Retina (tissue), 1 donor: Measurements from ENCODE around the gene FNBP1.
A peak's percentile ranks its signal among the peaks of the same experiment; 100 is the strongest.
"Not testable (repeated sequence)": the region's sequence is repeated elsewhere in the genome, so short reads cannot be mapped to it uniquely, and the experiment has no call there.

Experiments
- DNase-seq: peaks from one replicate; pipeline ENCODE4 v3.0.0-alpha.2; 2016

The FNBP1 gene

DNA sequence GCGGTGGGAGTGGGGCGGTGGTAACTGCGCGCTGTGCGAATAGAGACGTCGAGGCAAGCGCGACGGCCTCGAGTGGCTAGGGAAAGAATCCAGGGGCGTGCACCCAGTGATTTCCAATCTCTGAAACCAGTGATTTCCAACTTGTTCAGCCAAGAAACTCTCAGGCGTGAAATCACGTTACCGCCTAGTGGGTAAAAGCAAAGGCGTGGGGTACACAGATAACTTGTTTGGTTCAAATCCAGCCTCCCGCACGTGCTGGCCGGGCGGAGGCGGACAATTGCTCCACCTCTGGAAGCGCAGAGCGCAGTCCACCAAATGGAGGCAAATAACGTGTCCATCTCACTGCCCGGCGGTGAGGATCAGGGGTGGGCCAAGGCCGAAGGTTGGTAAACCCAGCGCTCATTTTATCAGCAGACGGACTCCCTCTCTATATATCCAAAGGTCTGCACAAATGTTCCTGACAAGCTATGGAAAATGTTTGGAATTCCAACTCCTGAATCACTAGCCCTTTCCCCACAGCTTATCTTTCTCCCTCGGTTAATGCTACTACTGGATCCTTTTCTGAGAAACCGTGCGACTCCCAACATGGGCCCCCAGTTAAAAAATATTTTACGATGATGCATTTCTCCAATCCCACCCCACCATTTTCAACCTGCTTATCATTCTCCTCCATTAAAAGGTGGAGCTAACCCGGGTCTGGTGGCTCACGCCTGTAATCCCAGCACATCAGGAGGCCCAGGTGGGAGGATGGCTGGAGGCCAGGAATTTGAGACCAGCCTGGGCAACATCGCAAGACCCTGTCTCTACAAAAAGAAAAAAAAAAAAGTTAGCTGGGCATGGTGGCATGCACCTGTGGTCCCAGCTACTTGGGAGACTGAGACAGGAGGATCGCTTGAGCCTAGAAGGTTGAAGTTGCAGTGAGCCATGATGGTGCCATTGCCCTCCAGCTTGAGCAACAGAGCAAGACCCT, 950 bp upstream of the FNBP1 start:
- DNase-seq = no peak

DNA sequence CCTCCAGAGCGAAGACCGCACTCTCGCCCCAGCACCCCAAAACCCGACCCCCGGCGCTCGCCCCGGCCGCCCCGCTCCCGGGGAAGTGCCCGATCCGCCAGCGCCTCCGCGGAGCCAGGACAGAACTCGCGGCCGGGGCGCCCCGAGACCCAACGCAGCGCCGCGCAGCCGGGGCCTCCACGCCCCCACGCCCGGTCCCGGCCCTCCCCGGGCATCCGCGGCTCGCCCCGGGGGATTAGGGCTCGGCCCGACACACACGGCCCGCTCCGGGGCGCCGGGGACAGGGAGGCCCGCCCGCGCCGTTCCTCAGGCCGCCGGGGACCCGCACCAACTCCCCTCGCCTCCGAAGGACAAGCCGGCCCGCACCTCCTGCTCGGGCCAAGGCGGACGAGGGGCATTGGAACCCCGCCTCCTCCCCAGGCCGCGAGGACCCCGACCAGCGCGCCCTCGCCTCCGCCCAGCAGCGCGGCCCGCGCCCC, 544 bp downstream of the FNBP1 start:
- DNase-seq = no peak

DNA sequence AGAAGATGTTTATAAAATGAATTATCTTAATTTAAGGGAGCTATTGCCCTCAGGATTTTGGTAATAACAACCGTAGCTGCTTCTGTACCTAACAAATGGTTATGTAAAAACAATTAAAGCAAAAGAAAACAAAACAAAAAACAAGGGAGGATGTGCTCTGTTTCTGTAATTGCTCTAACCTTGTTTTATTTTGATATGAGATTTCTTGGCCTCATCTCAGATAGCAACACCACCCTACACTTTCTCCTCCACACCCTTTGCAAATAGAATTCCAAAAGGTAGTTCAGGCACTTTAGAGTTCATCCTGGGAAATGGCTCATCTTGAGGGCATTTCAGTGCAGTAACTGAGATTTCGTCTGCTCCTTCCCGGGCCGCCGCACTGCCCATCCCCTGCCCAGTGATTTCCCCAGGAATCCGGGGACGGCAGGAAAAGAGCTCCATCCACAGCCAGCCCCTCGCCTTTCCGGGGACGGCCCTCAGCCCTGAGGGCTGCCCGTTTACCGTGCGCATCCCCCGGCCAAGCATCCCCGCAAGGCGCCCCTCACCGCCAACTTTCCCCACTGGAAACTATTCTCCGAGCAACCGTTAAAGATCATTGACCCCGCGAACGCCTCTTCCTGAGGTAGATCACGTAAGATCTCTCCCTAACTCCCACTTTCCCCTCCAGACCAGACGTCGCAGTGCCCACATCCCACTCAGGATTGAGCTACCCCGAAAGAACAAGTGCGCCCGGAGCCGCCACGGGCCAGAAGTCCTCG, 1.2 kb downstream of the FNBP1 start:
- DNase-seq = peak; percentile 69

DNA sequence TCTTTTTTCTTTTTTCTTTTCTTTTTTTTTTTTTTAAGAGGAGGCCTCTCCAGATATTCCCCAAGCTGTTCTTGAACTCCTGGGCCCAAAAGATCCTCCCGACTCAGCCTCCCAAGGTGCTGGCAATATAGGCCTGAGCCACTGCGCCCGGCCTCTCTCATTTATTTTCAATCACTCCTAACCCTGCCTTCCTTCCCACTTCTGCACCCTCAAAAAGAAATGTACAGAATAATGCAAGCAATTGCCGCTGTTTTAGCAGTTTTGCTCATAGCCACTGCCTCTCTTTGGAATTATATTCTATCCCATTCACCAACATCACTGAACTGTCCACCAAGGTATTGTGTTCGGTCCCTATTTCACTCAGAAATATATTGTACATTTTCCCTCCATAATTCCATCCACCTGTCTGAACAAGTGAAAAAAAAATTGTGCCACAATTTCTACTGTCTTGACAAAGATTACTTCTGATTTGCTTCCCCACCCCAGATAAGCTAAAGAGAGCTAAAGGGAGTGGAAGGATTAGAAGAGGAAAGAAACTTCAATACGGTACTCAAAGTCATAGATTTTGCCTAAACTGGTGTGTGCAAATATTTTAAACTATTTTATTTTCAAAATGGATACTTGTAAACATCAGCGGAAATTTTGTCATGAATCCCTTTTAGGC, 1.9 kb downstream of the FNBP1 start:
- DNase-seq = no peak

DNA sequence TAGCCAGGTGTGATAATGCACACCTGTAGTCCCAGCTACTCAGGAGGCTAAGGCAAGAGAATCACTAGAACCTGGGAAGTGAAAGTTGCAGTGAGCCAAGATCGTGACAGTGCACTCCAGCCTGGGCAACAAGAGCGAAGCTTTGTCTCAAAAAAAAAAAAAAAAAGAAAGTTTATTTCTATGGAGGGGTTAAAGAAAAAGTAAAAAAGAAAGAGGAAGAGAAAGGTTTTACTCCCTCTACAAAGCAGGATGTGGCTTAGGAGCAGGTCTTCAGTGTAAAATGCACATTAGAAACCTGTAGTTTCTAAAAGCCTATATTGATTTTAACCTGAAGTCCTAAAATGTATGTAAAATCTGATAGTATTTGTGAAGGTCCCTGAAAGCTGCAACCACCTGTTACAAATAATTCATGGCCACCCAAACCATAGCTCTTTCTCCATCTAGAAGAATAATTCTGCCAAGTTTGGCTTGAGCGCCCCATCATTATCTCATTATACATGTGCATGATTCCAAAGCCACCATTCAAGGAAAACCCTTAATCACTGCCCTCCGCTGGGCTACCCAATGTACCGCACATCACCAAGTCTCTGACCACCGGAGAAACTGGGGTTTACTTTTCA, 3.4 kb downstream of the FNBP1 start:
- no peak for DNase-seq

DNA sequence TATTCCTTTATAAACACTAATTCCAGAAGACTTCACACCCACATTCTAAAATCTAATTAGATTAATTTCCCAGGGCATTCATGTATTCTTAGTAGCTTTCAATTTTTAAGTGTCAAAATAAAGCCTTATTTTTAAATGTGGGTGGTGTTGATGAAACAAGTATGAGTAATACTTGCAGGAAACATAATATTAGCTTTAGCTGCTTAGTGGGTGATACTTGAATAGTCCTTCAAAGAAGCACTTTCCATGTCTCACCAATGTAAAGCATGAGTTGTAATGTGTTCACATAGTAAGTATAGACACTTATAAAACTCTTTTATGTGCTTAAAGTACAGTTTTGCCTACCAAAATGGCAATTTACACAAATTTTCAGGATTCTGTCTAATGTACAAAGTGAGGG, 6.9 kb downstream of the FNBP1 start:
- no peak for DNase-seq

DNA sequence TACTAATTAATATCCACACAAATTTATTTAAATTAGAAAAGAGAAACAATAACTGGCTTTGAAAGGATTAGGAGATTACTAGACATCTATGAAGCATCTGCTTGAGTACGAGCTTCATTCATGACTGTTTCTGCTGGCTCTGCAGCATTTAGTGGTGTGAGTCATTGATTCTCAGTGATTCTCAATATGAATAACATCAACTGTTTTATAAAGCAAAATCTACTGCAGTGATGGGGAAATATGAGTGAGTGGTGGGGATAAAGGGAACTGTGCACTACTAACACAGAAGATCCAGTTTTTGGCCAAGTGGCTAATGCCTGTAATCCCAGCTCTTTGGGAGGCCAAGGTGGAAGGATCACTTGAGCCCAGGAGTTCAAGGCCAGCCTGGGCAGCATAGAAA, 8.4 kb downstream of the FNBP1 start:
- DNase-seq = no peak

DNA sequence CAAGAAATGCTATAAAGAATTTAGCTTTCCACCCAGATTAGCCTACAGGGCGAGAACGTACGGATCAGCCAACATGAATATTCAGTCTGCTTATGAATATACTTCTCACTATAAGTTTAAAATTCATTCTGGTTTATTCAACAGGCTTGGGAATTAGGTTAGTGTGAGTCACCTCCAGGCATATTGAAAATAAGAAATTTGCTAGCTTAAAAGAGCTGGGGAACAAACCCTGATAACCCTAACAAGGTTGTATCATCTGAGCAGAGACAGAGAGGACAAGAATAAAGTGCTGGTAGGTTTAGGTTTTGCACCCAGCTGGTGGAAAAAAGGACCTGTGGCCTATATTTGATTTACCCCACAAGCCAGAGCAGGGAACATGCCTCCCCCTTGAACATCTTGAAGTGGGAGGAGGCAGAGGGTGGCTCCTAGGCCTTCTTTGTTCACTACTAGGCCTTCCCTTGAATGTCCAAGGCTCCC, 12.3 kb downstream of the FNBP1 start:
- DNase-seq = no peak

DNA sequence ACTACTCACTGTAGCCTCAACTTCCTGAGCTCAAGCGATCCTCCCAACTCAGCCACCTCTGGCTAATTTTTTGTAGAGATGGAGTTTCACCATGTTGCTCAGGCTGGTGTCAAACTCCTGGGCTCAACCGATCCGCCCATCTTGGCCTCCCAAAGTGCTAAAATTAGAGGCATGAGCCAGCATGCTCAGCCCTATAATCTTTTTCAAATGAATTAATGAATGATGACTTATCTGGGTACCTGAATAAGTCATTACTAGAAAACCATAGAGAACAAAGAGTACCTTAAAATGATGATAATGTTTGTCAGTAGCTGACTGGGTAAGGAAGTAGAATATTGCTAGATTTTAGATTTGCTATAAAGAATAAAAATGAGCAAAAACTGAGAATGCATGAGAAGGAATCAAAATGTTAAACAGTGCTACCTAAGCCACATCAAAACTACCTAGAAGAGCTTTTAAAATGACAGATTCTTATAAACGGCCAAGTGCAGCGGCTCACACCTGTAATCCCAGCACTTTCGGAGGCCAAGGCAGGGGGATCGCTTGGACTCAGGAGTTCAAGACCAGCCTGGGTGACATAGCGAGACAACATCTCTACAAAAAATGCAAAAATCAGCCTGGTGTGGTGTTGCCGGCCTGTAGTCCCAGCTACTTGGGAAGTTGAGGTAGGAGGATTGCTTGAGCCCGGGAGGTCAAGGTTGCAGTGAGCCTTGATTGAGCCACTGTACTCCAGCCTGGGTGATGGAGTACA, 13.6 kb downstream of the FNBP1 start:
- DNase-seq = no peak

DNA sequence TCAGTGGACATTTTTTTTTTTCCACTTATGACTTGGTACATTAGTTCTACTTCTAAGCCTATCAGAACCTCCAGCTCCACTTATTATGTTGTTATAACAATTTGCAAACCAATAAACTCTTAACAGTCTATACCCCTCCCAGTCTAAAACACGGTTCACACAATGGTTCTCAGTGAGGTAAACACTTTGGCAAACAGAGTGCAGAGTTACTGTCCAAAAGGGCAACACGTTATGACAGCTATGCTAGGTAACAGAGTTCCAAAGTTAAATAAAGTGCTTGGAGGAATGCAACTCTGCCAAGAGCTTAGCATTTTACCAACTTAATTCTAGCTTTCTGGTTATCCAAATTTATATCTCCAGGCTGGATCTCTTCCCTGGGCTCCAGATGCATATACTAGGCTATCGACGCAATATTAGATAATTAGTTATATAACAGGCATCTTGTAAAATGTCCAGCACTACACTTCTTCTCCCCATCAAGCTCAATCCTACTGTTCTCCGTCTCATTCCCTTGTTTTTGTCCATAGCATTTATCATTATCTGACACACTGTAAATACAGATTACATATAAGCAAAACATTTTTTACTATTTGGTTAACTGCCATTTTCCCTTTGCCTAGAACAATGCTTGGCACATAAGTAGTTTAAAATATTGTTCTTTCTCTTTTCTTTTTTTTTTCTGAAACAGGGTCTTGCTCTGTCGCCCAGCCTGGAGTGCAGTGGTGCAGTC, 14.3 kb downstream of the FNBP1 start:
- DNase-seq = no peak

DNA sequence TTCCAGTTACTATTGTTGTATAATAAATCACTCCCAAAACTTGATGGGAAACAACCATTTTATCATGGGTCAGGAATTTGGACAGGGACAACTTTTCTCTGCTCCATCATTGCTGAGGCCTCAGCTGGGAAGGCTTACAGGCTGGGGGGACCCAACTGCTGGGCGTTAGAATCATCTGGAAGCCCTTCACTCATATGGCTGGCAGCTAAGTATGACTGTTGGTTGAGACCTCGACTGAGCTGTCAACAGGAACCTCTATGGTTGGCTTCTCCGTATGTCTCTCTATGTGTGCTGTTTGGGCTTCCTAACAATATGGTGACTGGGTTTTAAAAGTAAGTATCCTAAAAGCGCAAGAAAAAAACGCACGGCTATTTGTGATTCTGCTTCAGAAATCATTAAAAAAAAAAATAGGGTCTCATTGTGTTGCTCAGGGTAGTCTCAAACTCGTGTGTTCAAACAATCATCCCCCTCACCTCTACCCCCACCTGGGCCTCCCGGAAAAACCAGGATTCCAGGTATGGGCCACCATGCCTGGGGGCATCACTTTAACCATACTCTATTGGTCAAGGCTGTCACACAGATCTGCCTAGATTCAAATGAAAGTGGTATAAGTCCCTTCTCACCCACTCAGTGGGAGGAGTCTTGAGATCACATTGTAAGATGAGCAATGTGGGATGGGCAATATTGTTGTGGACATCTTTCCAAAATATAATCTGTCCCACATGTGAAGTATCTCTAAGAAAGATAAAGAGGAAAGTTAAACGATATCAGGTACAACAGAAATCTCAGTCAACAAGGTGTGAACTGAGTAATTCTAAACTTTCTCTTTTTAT, 15.2 kb downstream of the FNBP1 start:
- DNase-seq = no peak

DNA sequence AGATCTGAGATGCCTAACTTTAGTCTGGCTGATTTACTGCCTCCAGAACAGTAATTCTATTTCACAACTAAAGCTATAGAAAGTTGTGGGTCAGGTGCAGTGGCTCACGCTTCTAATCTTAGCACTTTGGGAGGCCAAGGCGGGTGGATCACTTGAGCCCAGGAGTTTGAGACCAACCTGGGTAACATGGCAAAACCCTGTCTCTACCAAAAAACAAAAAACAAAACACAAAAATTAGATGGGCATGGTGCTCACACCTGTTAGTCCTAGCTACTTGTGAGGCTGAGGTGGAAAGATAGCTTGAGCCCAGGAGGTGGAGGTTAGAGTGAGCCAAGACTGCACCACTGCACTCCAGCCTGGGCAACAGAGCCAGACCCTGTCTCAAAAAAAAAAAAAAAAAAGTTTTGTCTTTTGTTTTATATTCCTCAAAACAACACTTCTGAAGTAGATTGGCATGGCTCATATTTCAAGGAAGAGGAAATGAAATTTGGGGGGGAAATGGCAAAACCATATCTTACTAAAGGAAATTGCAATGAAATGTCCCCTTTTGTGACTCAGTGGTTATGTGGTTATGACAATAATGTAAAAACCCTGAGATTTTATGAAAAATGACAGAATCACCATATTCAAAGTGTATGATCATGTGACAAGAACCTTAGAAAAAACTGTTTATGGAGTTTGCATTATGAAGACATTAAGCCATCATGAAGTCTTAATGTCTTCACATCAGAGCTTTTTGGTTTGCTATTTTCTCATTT, 16.2 kb downstream of the FNBP1 start:
- DNase-seq = no peak

DNA sequence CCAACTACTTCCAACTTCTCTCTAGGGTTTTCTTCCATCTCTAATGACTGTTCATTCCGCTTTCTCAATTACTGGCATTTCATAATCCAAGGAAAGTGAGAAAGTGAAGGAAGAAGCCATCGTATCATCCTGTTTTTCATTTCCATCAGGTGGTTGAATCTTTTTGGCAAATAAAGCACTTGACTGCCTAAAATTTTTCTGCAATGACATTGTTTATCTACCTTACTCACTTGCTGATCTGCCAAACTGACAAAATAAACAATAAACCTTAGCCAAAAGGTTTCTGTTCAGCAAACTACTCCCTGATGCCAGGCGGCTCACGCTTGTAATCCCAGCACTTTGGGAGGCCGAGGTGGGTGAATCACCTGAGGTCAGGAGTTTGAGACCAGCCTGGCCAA, 18.4 kb downstream of the FNBP1 start:
- no peak for DNase-seq

DNA sequence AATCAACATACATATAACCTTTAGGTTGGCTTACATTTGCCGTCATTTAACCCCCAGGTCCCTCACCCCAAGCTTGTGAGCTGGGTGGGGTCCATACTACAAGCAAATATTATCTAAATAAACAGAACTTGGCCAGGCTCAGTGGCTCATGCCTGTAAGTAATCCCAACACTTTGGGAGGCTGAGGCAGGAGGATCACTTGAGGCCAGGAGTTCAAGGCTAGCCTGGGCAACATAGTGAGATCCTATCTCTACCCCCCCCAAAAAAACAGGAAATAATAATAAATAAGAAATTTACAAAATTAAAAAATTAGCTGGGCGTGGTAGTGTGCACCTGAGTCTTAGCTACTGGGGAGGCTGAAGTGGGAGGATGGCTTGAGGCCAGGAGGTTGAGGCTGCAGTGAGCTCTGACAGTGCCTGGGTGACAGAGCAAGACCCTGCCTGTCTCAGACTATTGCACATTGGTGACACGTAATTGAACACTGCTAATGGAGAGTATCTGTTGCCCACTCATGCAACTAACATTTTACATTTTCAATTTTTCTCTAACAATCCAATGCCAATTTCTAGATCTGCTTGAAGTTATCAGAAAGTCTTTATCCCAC, 18.9 kb downstream of the FNBP1 start:
- DNase-seq = no peak

DNA sequence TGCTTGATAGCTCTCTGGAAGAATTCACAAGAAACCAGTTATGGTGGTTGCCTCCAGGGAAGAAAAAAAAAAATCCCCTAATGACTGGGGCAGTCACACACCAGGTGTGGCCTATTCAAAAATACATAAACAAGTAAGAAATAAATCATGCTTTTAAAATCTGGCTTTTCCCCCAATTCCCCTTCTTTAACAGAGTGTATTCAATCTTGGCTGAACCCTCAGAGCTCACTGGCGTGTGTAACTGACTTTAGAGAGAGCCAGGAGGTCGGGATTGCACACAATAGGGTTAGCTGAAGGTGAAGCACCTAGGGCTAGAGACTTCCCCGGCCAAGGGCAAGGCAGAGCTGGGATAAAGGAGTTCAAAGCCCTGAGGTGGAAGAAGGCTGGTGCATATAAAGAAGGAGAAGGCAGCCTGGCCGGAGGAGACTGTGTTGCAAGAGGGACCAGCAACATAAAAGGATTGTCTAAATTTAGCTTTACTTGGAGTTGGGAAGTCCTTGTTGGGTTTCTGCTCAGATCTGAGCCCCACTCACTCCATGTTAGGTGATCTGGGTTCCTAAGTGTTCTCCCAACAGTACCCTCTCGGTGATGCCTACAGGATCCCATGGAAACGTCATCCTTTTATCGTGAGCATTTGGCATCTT, 19.7 kb downstream of the FNBP1 start:
- no peak for DNase-seq

DNA sequence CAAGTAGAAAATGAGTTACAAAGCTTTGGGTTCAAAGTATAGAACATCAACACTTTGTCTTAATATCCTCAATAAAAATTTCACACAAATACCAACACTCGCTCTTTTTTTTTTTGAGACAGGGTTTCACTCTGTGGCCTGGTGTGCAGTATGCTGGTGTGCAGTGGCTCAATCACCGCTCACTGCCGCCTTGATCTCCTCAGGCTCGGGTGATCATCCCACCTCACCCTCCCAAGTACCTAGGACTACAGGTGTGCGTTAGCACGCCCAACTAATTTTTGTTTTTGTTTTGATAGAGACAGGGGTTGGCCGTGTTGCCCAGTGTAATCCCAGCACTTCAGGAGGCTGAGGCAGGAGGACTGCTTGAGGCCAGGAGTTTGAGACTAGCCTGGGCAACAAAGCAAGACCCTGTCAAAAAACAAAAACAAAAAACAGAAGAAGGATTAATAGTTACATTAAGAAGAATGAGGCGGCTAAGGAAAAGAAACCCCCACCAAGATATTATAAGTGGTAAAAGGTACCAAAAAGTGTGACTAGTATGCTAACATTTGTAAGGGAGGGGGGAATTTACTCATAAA, 20.3 kb downstream of the FNBP1 start:
- no peak for DNase-seq

DNA sequence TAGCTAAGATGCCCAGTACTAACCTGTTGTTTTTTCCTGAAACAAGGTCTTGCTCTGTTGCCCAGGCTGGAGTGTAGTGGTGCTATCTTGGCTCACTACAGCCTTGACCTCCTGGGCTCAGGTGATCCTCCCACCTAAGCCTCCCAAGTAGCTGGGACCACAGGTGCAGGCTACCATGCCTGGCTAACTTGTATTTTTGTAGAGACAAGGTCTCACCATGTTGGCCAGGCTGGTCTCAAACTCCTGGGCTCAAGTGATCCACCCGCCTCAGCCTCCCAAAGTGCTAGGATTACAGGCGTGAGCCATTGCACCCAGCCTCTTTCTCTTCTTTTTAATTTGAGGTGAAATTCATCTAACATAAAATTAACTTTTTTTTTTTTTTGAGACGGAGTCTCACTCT, 21.1 kb downstream of the FNBP1 start:
- not testable (repeated sequence) for DNase-seq

DNA sequence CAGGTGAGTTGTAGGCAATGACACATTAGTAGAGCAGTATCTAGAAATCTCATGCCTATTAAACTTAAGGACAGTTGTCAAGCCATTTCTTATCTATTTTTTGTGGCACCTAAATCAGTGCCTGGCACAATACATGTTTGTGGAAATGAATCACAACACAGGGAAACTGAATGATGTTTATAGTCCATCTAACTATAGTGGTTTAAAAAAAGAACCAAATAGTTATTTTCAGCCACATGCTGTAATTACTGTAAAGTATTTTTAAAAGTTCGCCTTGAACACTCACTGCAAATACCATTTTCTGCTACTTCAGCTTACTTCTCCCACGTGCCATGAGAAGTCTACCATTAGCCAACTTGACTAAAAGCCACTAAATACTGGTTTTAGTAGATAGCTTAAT, 21.9 kb downstream of the FNBP1 start:
- DNase-seq = no peak
